Keratinocyte (primary cell): ENCODE measurements around the gene MRPL45. TPM values are rescaled to one million over a fixed set of nuclear protein-coding genes. Genes with fewer than 3 reads are reported as not detected.

Source experiments
- DNase-seq: peaks from one replicate; pipeline ENCODE4 v3.0.0-alpha.2; 2011; ENCODE audit warnings: low read depth, missing footprints, low spot score
- FAIRE-seq: peaks from 2 replicates; lab custom pipeline; 2011; peaks lifted over from hg19 to GRCh38; lab: Jason Lieb, UNC
- H2AFZ ChIP-seq: 2 replicates; pipeline ENCODE4 v1.6.0; 2012; ENCODE audit warnings: low read length, control low read depth, inconsistent platforms; ENCODE audit not compliant: control insufficient read depth
- H3K27ac ChIP-seq: 2 replicates; pipeline ENCODE4 v1.5.1; 2011; ENCODE audit warnings: low read length; ENCODE audit not compliant: control insufficient read depth, insufficient read depth
- H3K27me3 ChIP-seq: 3 replicates; pipeline ENCODE4 v1.6.0; 2011; ENCODE audit warnings: low read length; ENCODE audit not compliant: control insufficient read depth, insufficient read depth; ENCODE audit errors: extremely low read depth
- H3K36me3 ChIP-seq, 2 experiments: 2 replicates in 1 of 2; 3 replicates in 1 of 2; pipeline ENCODE4 v1.5.1; 2011; ENCODE audit warnings: low read length in 2 of 2, mild to moderate bottlenecking in 1 of 2; ENCODE audit not compliant: control insufficient read depth in 2 of 2, insufficient read depth in 2 of 2; ENCODE audit errors: extremely low read depth in 1 of 2
- H3K4me1 ChIP-seq: 3 replicates; pipeline ENCODE4 v1.5.1; 2011; ENCODE audit warnings: low read length; ENCODE audit not compliant: control insufficient read depth, insufficient read depth; ENCODE audit errors: extremely low read depth
- H3K4me2 ChIP-seq: 3 replicates; pipeline ENCODE4 v1.6.0; 2011; ENCODE audit warnings: low read depth, low read length; ENCODE audit not compliant: control insufficient read depth, insufficient read depth; ENCODE audit errors: extremely low read depth
- H3K4me3 ChIP-seq, 3 experiments: fragments of 200-600 bp in 1 of 3; sonication (generic) in 1 of 3; 2 replicates in 2 of 3; 3 replicates in 1 of 3; pipeline ENCODE4 v1.5.1; 2011 to 2016; ENCODE audit warnings: low read length in 3 of 3, mild to moderate bottlenecking in 3 of 3, control low read depth in 2 of 3, inconsistent platforms in 1 of 3, low read depth in 1 of 3, mixed read lengths in 1 of 3, mixed run types in 1 of 3, moderate library complexity in 1 of 3; ENCODE audit not compliant: control insufficient read depth in 2 of 3, insufficient read depth in 2 of 3; ENCODE audit errors: extremely low read depth in 1 of 3
- H3K79me2 ChIP-seq: 2 replicates; pipeline ENCODE4 v1.6.0; 2012; ENCODE audit warnings: low read length; ENCODE audit not compliant: control insufficient read depth, insufficient read depth
- H3K9ac ChIP-seq: 3 replicates; pipeline ENCODE4 v1.6.0; 2011; ENCODE audit warnings: low read length; ENCODE audit not compliant: control insufficient read depth, insufficient read depth; ENCODE audit errors: extremely low read depth
- H3K9me1 ChIP-seq: 3 replicates; pipeline ENCODE4 v1.6.0; 2011; ENCODE audit warnings: low read length; ENCODE audit not compliant: control insufficient read depth, insufficient read depth; ENCODE audit errors: extremely low read depth
- H3K9me3 ChIP-seq: 2 replicates; pipeline ENCODE4 v1.5.1; 2012; ENCODE audit warnings: low read depth, low read length; ENCODE audit not compliant: control insufficient read depth
- H4K20me1 ChIP-seq: 3 replicates; pipeline ENCODE4 v1.6.0; 2011; ENCODE audit warnings: low read length; ENCODE audit not compliant: control insufficient read depth, insufficient read depth; ENCODE audit errors: extremely low read depth
- CTCF ChIP-seq, 3 experiments: IDR thresholded peaks in 1 of 3; conservative IDR thresholded peaks in 1 of 3; optimal IDR thresholded peaks in 1 of 3; 2 replicates in 2 of 3; 3 replicates in 1 of 3; pipeline versions ENCODE3 to v1.5.1; 2011; ENCODE audit warnings: low read length in 3 of 3, mild to moderate bottlenecking in 3 of 3, moderate library complexity in 2 of 3, control low read depth in 1 of 3, inconsistent platforms in 1 of 3; ENCODE audit not compliant: insufficient read depth in 2 of 3; ENCODE audit errors: extremely low read depth in 1 of 3
- EZH2 ChIP-seq: IDR thresholded peaks from one replicate; pipeline ENCODE4 v1.6.1; 2012; ENCODE audit warnings: inconsistent platforms, mild to moderate bottlenecking, low read length, moderate library complexity
- dilution Hi-C: fragments of 300-500 bp; cut with MboI; formaldehyde crosslinking; loops from one replicate; pipeline ENCODE4 v1.7.0; 2020; ENCODE audit warnings: low sequenced_read_pairs; ENCODE audit not compliant: extremely low pct_ligation_motif_present
- polyA plus RNA-seq, 5 experiments: library from polyadenylated mRNA; depleted of rRNA in 3 of 5; stranded (reverse) in 3 of 5; stranded (forward) in 1 of 5; unstranded in 1 of 5; fragments of >200 nt; gene quantifications; 1 replicate in 1 of 5; 2 replicates in 3 of 5; 3 replicates in 1 of 5; pipeline versions ENCODE4 v1.2.1 to v1.2.3, GENCODE V29; 2011 to 2012; ENCODE audit warnings: missing spikeins in 2 of 5, low read depth in 1 of 5, low replicate concordance in 1 of 5

MRPL45 gene
- polyA plus RNA-seq, 1 donor (not counting 4 experiments of a cell fraction or from before 2014, with no cell fraction given), result 64.9 TPM

DNA sequence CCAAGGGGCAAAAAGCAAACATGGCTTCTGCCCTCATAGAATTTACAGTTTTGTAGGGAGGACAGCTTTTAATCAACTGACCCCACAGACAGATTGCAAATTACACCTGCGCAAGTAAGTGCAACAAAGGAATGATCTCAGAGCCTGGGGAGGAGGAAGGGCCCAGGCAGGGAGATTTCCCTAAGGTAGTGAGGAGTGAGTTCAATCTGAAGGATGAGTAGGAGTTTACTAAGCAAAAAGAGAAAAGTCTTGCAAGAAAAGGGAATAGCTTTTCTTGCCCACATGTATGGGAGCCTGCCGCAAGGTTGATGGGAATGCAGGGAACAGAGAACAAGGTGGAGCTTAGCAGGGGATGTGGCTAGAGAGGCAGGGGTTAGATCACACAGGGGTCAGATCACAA lies 53.1 kb downstream of the MRPL45 start:
- Histone ChIP-seq H3K27me3 (no peaks in the 10 kb centered on the region), H3K79me2 (peaks cover 11% of the 10 kb centered on the region), H3K4me3 (no peak overlapping the region), H3K4me2 (no peak overlapping the region), H3K9me1 (no peaks in the 10 kb centered on the region), H3K4me1 (peaks cover 11% of the 10 kb centered on the region), H3K36me3 (no peaks in the 10 kb centered on the region), H2AFZ (no peak overlapping the region), H4K20me1 (no peaks in the 10 kb centered on the region), H3K27ac (no peak overlapping the region), H3K9me3 (no peaks in the 10 kb centered on the region), H3K9ac (no peak overlapping the region)
- no peak for FAIRE-seq
- TF ChIP-seq CTCF (optimal IDR thresholded peaks at IDR 0.05 in 1 of 3, IDR thresholded peaks at IDR 0.05 in 1 of 3, conservative IDR thresholded peaks at IDR 0.05 in 1 of 3; ENCODE audit: extremely low read depth in 1 of 3, insufficient read depth in 2 of 3, low read length in 3 of 3), result no peak
- no peak for TF ChIP-seq EZH2
- no peak for DNase-seq
- dilution Hi-C loops, result no loop called here

DNA sequence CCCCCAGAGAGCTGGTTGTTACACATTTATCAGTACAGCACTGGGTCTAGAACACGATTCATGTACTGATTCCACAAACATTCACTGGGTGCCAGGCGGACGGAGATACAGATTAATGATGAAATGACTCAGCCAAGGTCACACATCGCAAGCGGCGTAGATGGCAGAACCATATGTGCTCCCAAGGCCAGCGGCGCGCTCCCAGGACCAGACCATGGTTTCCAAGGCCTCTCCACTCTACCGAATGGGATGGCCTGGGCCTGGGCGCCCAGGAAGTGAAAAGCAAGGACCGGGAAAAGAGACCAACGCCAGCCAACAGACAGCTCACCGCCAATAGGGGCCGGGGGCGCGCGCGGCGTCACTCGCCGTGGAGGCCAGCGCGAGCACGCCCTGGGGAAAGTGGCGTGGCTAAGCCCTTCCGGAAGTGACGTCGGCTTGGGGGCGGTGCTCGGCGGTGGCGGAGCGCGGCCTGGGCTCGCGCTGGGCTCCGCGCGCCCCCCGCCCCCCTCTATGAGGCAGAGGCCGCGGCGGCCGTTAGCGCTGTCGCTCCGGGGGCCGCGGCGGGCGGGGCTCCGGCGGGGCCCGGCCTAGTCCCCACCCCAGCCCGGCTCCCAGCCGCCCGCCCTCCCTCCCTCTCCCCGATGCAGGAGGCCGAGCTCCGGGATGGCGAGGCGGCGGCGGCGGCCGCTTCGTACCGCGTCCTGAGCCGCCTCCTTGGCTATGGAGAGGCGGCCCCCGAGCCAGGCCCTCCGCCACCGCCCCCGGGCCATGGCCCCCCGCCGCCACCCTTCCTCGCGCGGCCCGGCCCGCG lies 54.6 kb downstream of the MRPL45 start, which contains the start of gene SOCS7:
TSS of gene SOCS7 (plus strand) at position 433 of the 811 bp plus-strand sequence. CDS start at position 642, 209 bp downstream.
- peaks cover 14% of the 10 kb centered on the region for H3K79me2 ChIP-seq
- no peak for TF ChIP-seq CTCF (optimal IDR thresholded peaks at IDR 0.05 in 1 of 3, IDR thresholded peaks at IDR 0.05 in 1 of 3, conservative IDR thresholded peaks at IDR 0.05 in 1 of 3; ENCODE audit: extremely low read depth in 1 of 3, insufficient read depth in 2 of 3, low read length in 3 of 3)
- TF ChIP-seq EZH2, result no peak
- H3K36me3 ChIP-seq, result peaks cover 0 to 2% of the 10 kb centered on the region in 2 experiments
- peak within 1 kb of the TSS; percentile 67 to 78 (median 72) for H3K4me3 ChIP-seq
- dilution Hi-C loops, result no loop called here
- H3K9me3 ChIP-seq, result no peaks in the 10 kb centered on the region
- H3K4me1 ChIP-seq, result peaks cover 11% of the 10 kb centered on the region
- H3K27me3 ChIP-seq, result no peaks in the 10 kb centered on the region
- peak within 1 kb of the TSS; percentile 83 for H3K9ac ChIP-seq
- peak within 1 kb of the TSS; percentile 76 for H3K27ac ChIP-seq
- H2AFZ ChIP-seq, result peak within 1 kb of the TSS; percentile 95
- peak within 1 kb of the TSS; percentile 95 for H3K4me2 ChIP-seq
- H3K9me1 ChIP-seq, result no peaks in the 10 kb centered on the region
- FAIRE-seq, result no peak
- DNase-seq, result peak; percentile 32
- H4K20me1 ChIP-seq, result no peaks in the 10 kb centered on the region
